Measurements from ENCODE around the gene IL11RA.

IL11RA gene

GRCh38 chr9:34675869-34676268 lies 23.9 kb downstream of the IL11RA start:
- TF ChIP-seq FOXP2 (optimal IDR thresholded peaks at IDR 0.05; ENCODE audit: borderline replicate concordance, extremely low read depth, extremely low read length, insufficient read depth) = no peak
- no peak for TF ChIP-seq REST (IDR thresholded peaks at IDR 0.05; ENCODE audit: insufficient read depth in 1 of 2, low read depth in 2 of 2, low read length in 2 of 2)
- no peak for TF ChIP-seq SIN3A (IDR thresholded peaks at IDR 0.05; ENCODE audit: borderline replicate concordance, insufficient read depth, low read length)
- no peak for TF ChIP-seq TAF1 (IDR thresholded peaks at IDR 0.05; ENCODE audit: borderline replicate concordance, insufficient read depth, low read length)
- no peak for TF ChIP-seq POLR2AphosphoS5 (IDR thresholded peaks at IDR 0.05; ENCODE audit: low read depth, low read length)

- TF ChIP-seq FOXP2 (optimal IDR thresholded peaks at IDR 0.05; ENCODE audit: borderline replicate concordance, extremely low read depth, extremely low read length, insufficient read depth) = no peak
- TF ChIP-seq REST (IDR thresholded peaks at IDR 0.05; ENCODE audit: insufficient read depth in 1 of 2, low read depth in 2 of 2, low read length in 2 of 2) = no peak
- no peak for TF ChIP-seq TAF1 (IDR thresholded peaks at IDR 0.05; ENCODE audit: borderline replicate concordance, insufficient read depth, low read length)
- no peak for TF ChIP-seq POLR2AphosphoS5 (IDR thresholded peaks at IDR 0.05; ENCODE audit: low read depth, low read length)
- no peak for TF ChIP-seq SIN3A (IDR thresholded peaks at IDR 0.05; ENCODE audit: borderline replicate concordance, insufficient read depth, low read length)
Observed at GRCh38 chr9:34684145-34684544, 32.2 kb downstream of the IL11RA start.

- TF ChIP-seq REST (IDR thresholded peaks at IDR 0.05; ENCODE audit: insufficient read depth in 1 of 2, low read depth in 2 of 2, low read length in 2 of 2) = no peak
- TF ChIP-seq FOXP2 (optimal IDR thresholded peaks at IDR 0.05; ENCODE audit: borderline replicate concordance, extremely low read depth, extremely low read length, insufficient read depth) = no peak
- TF ChIP-seq TAF1 (IDR thresholded peaks at IDR 0.05; ENCODE audit: borderline replicate concordance, insufficient read depth, low read length) = no peak
- no peak for TF ChIP-seq SIN3A (IDR thresholded peaks at IDR 0.05; ENCODE audit: borderline replicate concordance, insufficient read depth, low read length)
- TF ChIP-seq POLR2AphosphoS5 (IDR thresholded peaks at IDR 0.05; ENCODE audit: low read depth, low read length) = no peak
Observed at GRCh38 chr9:34684816-34685215, 32.8 kb downstream of the IL11RA start.

- TF ChIP-seq TAF1 (IDR thresholded peaks at IDR 0.05; ENCODE audit: borderline replicate concordance, insufficient read depth, low read length) (no peak), SIN3A (IDR thresholded peaks at IDR 0.05; ENCODE audit: borderline replicate concordance, insufficient read depth, low read length) (no peak), REST (IDR thresholded peaks at IDR 0.05; ENCODE audit: insufficient read depth in 1 of 2, low read depth in 2 of 2, low read length in 2 of 2) (no peak)
Observed at GRCh38 chr9:34685591-34685990, 33.6 kb downstream of the IL11RA start.

GRCh38 chr9:34686231-34686630 lies 34.2 kb downstream of the IL11RA start:
- TF ChIP-seq FOXP2 (optimal IDR thresholded peaks at IDR 0.05; ENCODE audit: borderline replicate concordance, extremely low read depth, extremely low read length, insufficient read depth) (no peak), REST (IDR thresholded peaks at IDR 0.05; ENCODE audit: insufficient read depth in 1 of 2, low read depth in 2 of 2, low read length in 2 of 2) (no peak)
